ENCODE results near the gene PCDH15. TPM values are rescaled to one million over a fixed set of nuclear protein-coding genes. Genes with fewer than 3 reads are reported as not detected.
A peak's percentile ranks its signal among the peaks of the same experiment; 100 is the strongest.

The PCDH15 gene
- polyA plus RNA-seq (2013, experiment 1 of 2; ENCODE audit: insufficient read length) = not detected
- polyA plus RNA-seq (2013, experiment 2 of 2; ENCODE audit: insufficient read length) = 0.09 TPM

GRCh38 chr10:54800741-54801421 lies at the start of gene PCDH15:
TSS of gene PCDH15 (minus strand) at chr10:54801231. CDS start at chr10:54664262, 136,969 bp downstream.
- peak; percentile 24 for DNase-seq

GRCh38 chr10:54843932-54844331 lies 42.9 kb upstream of the PCDH15 start:
- no peak for DNase-seq

- DNase-seq = no peak
Observed at GRCh38 chr10:54843085-54843646, 42.1 kb upstream of the PCDH15 start.

GRCh38 chr10:54837479-54837878 lies 36.4 kb upstream of the PCDH15 start:
- no peak for DNase-seq

GRCh38 chr10:54833029-54833428 lies 32.0 kb upstream of the PCDH15 start:
- no peak for DNase-seq

- DNase-seq = no peak
Observed at GRCh38 chr10:54826994-54827560, 26.0 kb upstream of the PCDH15 start.

- DNase-seq = no peak
Observed at GRCh38 chr10:54815583-54815982, 14.6 kb upstream of the PCDH15 start.

- DNase-seq = no peak
Observed at GRCh38 chr10:54808186-54808935, 7.3 kb upstream of the PCDH15 start.

GRCh38 chr10:54799506-54799905 lies 1.5 kb downstream of the PCDH15 start:
- no peak for DNase-seq

- peak; percentile 68 for DNase-seq
Observed at GRCh38 chr10:54797636-54798321, 3.3 kb downstream of the PCDH15 start.

GRCh38 chr10:54796881-54797280 lies 4.2 kb downstream of the PCDH15 start:
- DNase-seq = no peak

- DNase-seq = no peak
Observed at GRCh38 chr10:54776622-54777021, 24.4 kb downstream of the PCDH15 start.

- DNase-seq = no peak
Observed at GRCh38 chr10:54772468-54773122, 28.4 kb downstream of the PCDH15 start.

- no peak for DNase-seq
Observed at GRCh38 chr10:54769051-54769450, 32.0 kb downstream of the PCDH15 start.

GRCh38 chr10:54758791-54759190 lies 42.2 kb downstream of the PCDH15 start:
- no peak for DNase-seq

GRCh38 chr10:54749623-54750022 lies 51.4 kb downstream of the PCDH15 start:
- no peak for DNase-seq

GRCh38 chr10:54745436-54745835 lies 55.6 kb downstream of the PCDH15 start:
- no peak for DNase-seq

- no peak for DNase-seq
Observed at GRCh38 chr10:54742416-54742815, 58.6 kb downstream of the PCDH15 start.

GRCh38 chr10:54728511-54728910 lies 72.5 kb downstream of the PCDH15 start:
- DNase-seq = no peak

GRCh38 chr10:54722075-54722474 lies 79.0 kb downstream of the PCDH15 start:
- DNase-seq = no peak

- DNase-seq = no peak
Observed at GRCh38 chr10:54710918-54711317, 90.1 kb downstream of the PCDH15 start.

- DNase-seq = no peak
Observed at GRCh38 chr10:54708591-54708990, 92.4 kb downstream of the PCDH15 start.

Measured in fibroblast of skin of scalp (primary cell).